Ectodermal cell (in vitro differentiated cells): Measurements from ENCODE around the gene UCP3.

Experiments used
- H3K27ac ChIP-seq: 2 replicates; pipeline ENCODE4 v1.7.0; 2013; ENCODE audit warnings: mild to moderate bottlenecking, low read depth, low read length; ENCODE audit not compliant: insufficient read depth, poor library complexity, severe bottlenecking
- H3K27me3 ChIP-seq: 2 replicates; pipeline ENCODE4 v1.7.0; 2013; ENCODE audit warnings: mild to moderate bottlenecking, low read length; ENCODE audit not compliant: insufficient read depth, control insufficient read depth, poor library complexity, severe bottlenecking
- H3K36me3 ChIP-seq: one replicate; pipeline ENCODE4 v1.7.0; 2013; ENCODE audit warnings: low read length; ENCODE audit not compliant: control insufficient read depth, insufficient read depth
- H3K4me1 ChIP-seq: one replicate; pipeline ENCODE4 v1.7.0; 2013; ENCODE audit warnings: low read length; ENCODE audit not compliant: control insufficient read depth, insufficient read depth
- H3K4me3 ChIP-seq: 2 replicates; pipeline ENCODE4 v1.7.0; 2013; ENCODE audit warnings: low read depth, low read length, control low read depth; ENCODE audit not compliant: insufficient read depth
- H3K9me3 ChIP-seq: 2 replicates; pipeline ENCODE4 v1.7.0; 2013; ENCODE audit warnings: mild to moderate bottlenecking, low read length, moderate library complexity; ENCODE audit not compliant: control insufficient read depth
- WGBS, 2 experiments: methylation state at CpG; one replicate each; pipeline ENCODE4 v1.1.7; 2013; ENCODE audit warnings: missing lambda C conversion rate in 2 of 2; 5-methylcytosine and 5-hydroxymethylcytosine counted together

The UCP3 gene

DNA sequence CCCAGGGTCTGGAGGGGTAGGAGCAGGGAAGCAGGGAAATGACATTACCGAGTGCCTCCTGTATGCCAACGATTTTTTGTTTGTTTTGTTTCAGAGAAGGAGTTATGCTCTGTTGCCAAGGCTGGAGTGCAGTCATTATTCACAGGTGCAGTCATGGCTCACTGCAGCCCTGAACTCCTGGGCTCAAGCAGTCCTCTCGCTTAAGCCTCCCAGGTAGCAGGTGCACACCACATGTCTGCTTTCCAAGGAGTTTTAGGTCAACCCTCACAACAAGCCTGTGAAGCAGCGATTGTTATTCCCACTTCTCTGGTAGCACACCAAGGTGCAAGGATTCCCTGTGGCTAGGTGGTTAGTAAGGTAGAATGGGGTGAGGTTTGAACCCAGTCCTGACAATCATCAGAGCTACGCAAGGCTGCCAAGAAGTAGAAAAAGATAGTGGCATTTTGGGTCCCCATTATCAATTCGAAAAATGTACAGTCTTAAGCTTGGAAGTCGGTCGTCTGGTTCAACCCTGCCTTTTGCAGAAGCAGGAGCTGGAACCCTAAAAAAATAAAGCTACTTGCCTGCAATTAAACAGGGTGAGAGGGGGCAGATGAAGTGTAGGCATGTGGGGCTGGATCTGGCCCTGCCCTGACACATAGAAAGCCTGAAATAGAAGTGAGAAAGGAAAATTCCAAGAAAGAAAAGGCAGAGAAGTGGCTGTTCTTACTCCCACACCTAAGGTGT lies 9.1 kb downstream of the UCP3 start:
- 93 to 95% methylated on average over 8 of the region's 8 CpGs for whole genome bisulfite sequencing, 2 experiments
- Histone ChIP-seq H3K4me3 (no peak overlapping the region), H3K9me3 (no peaks in the 10 kb centered on the region), H3K27ac (no peak overlapping the region), H3K4me1 (peaks cover 5% of the 10 kb centered on the region), H3K36me3 (no peaks in the 10 kb centered on the region), H3K27me3 (no peaks in the 10 kb centered on the region)

DNA sequence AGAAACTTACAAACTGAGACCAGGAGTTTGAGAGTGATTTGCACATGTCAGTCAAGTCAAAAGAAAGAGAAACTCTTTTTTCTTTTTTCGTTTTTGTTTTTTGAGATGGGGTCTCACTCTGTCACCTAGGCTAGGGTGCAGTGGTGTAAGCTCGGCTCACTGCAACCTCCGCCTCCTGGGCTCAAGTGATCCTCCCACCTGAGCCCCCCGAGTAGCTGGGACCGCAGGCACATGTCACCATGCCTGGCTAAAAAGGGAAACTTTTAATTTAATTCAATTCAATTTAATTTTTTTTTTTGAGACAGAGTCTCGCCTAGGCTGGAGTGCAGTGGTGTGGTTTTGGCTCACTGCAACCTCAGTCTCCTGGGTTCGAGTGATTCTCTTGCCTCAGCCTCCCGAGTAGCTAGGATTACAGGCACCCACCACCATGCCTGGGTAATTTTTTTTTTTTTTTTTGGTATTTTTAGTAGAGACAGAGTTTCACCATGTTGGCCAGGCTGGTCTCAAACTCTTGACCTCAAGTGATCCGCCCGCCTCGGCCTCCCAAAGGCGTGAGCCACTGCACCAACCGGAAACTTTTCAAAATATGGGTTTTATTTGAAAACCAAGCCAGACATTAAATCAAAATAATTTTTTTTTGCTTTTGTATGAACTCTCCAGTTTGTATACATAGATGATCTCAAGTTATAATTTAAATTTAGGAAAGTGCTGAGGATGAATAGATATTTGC lies 9.9 kb downstream of the UCP3 start:
- WGBS, 2 experiments = 89 to 91% methylated on average over 12 to 13 of the region's 13 CpGs
- no peaks in the 10 kb centered on the region for H3K9me3 ChIP-seq
- H3K4me3 ChIP-seq = no peak overlapping the region
- H3K27ac ChIP-seq = no peak overlapping the region
- peaks cover 5% of the 10 kb centered on the region for H3K4me1 ChIP-seq
- no peaks in the 10 kb centered on the region for H3K36me3 ChIP-seq
- H3K27me3 ChIP-seq = no peaks in the 10 kb centered on the region

DNA sequence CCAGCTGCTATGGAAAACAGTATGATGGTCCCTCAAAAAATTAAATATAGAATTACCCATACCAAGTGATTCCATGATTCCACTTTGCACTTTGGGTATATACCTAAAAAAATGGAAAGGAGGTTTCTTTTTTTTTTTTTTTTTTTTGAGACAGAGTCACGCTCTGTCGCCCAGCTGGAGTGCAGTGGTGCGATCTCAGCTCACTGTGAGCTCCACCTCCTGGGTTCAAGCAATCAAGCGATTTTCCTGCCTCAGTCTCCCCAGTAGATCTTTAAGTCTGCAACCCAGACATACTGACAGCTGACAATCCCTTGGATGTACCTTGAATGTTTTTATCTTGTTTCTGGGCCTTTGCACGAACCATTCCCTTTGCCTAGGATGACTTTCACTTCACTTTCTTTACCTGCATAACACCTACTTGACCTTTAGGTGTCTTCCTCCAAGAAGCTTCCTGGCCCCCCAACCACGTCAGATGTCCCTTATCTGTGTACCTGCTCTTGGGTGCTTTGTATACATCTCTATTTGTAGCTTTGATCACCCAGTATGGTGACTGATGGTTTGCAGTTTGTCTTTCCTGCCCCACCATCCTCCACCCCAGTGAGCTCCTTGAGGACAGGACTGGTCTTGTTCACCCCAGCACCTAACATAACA lies 11.6 kb downstream of the UCP3 start:
- WGBS, 2 experiments = 85 to 86% methylated on average over 6 of the region's 6 CpGs
- H3K36me3 ChIP-seq = no peaks in the 10 kb centered on the region
- H3K27me3 ChIP-seq = no peaks in the 10 kb centered on the region
- H3K27ac ChIP-seq = no peak overlapping the region
- no peak overlapping the region for H3K4me3 ChIP-seq
- no peaks in the 10 kb centered on the region for H3K9me3 ChIP-seq
- peaks cover 5% of the 10 kb centered on the region for H3K4me1 ChIP-seq

DNA sequence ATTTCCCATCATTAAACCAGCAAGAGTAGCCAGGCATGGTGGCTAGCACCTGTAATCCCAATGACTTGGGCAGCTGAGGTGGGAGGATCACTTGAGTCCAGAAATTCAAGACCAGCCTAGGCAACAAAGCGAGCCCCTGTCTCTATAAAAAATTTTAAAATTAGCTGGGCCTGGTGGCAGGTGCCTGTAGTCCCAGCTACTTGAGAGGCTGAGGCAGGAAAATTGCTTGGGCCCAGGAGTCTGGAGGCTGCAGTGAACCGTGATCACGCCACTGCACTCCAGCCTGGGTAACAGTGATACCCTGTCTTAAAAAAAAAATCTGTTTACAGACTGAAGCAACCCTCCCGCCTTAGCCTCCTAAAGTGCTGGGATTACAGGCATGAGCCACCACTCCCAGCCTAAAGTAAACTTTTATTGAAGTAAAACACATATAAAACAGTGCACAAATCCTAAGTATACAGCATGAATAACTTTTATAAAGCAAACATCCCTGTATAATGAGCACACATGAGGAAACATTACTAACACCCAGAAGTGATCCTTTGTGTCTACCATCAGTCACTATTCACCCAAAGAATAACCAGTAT lies 12.6 kb downstream of the UCP3 start:
- H3K4me1 ChIP-seq = peaks cover 5% of the 10 kb centered on the region
- H3K4me3 ChIP-seq = no peak overlapping the region
- no peaks in the 10 kb centered on the region for H3K9me3 ChIP-seq
- H3K36me3 ChIP-seq = no peaks in the 10 kb centered on the region
- no peak overlapping the region for H3K27ac ChIP-seq
- WGBS, 2 experiments = 84 to 88% methylated on average over 4 of the region's 4 CpGs
- H3K27me3 ChIP-seq = no peaks in the 10 kb centered on the region

DNA sequence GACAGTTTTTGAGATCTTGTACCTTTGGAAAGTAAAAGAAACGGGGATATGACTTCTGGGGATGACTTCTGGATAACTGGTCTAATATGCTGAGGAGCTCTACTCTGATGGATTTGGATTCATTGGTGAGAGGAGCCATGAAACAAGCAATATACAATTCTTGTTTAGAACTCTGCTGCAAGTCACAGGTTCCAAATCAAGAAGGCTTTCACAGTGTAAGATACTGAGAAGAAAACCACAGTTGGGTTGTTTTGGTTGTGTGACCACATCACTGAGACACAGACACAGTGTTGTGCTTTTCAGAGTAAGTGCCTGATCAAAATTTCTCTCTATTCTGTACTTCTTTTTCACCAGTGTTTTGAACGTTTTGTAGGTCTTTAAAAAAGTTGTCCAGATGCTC lies 13.2 kb downstream of the UCP3 start:
- H3K27ac ChIP-seq = no peak overlapping the region
- 81 to 82% methylated on average over 2 of the region's 2 CpGs for whole genome bisulfite sequencing, 2 experiments
- H3K36me3 ChIP-seq = no peaks in the 10 kb centered on the region
- H3K4me3 ChIP-seq = no peak overlapping the region
- no peaks in the 10 kb centered on the region for H3K9me3 ChIP-seq
- H3K4me1 ChIP-seq = peaks cover 3% of the 10 kb centered on the region
- H3K27me3 ChIP-seq = no peaks in the 10 kb centered on the region

DNA sequence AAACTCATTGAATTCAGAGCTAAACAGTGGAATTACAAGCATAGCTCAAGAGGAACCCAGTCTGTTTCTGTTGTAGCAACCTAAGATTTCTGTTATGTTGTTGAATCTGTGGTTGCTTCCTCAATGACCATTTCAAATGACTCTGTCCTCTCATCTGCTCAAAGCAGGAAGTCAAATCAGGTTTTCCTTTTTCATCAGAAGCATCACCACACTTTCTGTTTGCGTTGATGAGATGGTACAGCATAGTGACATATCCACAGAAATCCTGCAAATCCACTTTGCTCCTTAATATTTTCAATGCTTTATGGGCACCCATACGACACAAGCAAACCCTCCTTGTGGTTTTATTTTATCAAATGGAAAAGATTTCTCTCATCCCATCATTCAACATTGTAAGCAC lies 13.6 kb downstream of the UCP3 start:
- H3K9me3 ChIP-seq = no peaks in the 10 kb centered on the region
- H3K4me1 ChIP-seq = no peaks in the 10 kb centered on the region
- H3K27me3 ChIP-seq = no peaks in the 10 kb centered on the region
- no peak overlapping the region for H3K4me3 ChIP-seq
- H3K27ac ChIP-seq = no peak overlapping the region
- 83 to 87% methylated on average over 2 of the region's 2 CpGs for WGBS, 2 experiments
- no peaks in the 10 kb centered on the region for H3K36me3 ChIP-seq

DNA sequence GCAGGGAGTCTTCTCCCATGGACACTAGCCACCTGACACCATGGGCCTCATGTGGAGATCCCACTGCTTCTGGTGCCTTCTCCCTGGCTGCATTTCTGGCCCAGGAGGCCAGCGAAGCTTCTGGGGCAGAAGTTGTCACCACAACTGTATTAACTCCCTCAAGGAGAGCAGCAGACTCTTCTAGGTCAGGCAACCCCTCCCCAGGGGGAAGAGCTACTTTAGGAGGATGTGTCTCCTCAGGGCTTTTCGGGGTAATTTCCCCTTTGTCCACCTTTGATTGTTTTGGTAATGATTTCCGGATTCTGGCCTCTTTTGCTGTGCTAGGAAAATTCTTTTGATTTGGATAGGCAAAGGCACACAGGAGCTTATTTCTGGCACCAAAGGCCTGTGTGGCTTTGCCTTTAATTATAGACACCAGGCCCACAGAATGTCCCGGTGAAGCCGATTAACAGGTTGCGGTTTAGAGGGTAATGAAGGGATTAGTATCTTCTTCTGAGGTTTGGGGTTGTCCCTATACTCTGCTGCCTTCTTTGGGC lies 17.3 kb downstream of the UCP3 start:
- no peaks in the 10 kb centered on the region for H3K27me3 ChIP-seq
- no peaks in the 10 kb centered on the region for H3K36me3 ChIP-seq
- WGBS, 2 experiments = 89 to 94% methylated on average over 6 of the region's 6 CpGs
- no peak overlapping the region for H3K27ac ChIP-seq
- no peaks in the 10 kb centered on the region for H3K4me1 ChIP-seq
- H3K9me3 ChIP-seq = no peaks in the 10 kb centered on the region
- no peak overlapping the region for H3K4me3 ChIP-seq

DNA sequence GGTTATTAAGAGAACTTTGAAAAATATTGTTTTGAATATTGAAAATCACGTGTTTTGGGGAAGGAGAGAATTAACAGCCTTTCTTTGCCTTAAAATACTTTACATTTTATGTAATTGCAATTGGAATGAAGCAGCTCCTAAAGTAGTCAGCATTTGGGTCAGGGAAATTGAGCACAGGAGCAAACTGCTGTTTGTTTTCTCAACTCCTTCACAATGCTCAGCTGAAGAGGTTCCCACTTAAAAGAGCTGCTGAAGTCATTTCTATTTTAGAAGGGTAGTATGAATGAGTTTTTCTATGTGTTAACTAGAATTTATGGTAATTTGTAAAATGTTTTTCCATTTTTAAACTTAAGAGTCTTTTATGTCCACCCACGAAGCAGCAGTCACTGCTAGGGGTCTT lies 18.2 kb downstream of the UCP3 start:
- WGBS, 2 experiments = 88 to 93% methylated on average over 1 to 2 of the region's 2 CpGs
- Histone ChIP-seq H3K27ac (no peak overlapping the region), H3K27me3 (no peaks in the 10 kb centered on the region), H3K4me1 (no peaks in the 10 kb centered on the region), H3K9me3 (no peaks in the 10 kb centered on the region), H3K36me3 (no peaks in the 10 kb centered on the region), H3K4me3 (no peak overlapping the region)

DNA sequence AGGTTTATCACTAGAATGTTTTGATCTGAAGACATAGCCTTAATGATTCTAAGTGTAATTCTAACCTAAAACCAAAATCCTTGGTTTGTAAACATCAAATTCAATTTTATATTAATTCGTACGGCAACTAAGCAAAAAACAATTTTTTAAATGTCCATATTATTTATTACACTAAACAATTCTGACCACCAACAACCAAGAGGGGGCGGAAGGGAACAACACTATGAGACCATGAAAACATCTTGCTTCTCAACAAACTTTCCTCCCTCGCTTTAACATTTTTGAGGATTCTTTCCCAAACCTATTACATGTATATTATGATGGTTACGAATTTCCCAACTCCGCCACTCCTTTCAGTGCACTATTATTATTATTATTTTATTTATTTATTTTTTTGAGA lies 19.7 kb downstream of the UCP3 start:
- Histone ChIP-seq H3K4me3 (no peak overlapping the region), H3K27me3 (no peaks in the 10 kb centered on the region), H3K36me3 (no peaks in the 10 kb centered on the region), H3K9me3 (no peaks in the 10 kb centered on the region), H3K27ac (no peak overlapping the region), H3K4me1 (peaks cover under 1% of the 10 kb centered on the region)
- 90 to 94% methylated on average over 4 of the region's 6 CpGs for WGBS, 2 experiments

DNA sequence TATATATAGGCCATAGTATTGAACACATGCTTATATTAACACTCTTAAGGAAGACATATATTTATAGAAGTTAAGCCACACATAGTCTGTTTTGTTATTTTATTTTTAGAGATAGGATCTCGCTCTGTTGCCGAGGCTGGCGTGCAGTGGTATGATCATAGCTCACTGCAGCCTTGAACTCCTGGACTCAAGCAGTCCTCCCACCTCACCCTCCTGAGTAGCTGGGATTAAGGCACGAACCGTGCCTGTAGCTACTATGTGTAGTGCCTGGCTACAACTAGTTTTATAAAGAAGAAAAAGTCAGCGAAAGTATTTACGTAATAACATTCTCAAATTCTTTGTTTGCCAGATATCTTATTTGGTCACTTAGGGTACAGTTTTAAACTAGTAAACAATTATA lies 20.7 kb downstream of the UCP3 start:
- no peaks in the 10 kb centered on the region for H3K27me3 ChIP-seq
- WGBS, 2 experiments = 88 to 93% methylated on average over 6 to 7 of the region's 7 CpGs
- no peak overlapping the region for H3K4me3 ChIP-seq
- peaks cover 10% of the 10 kb centered on the region for H3K4me1 ChIP-seq
- H3K27ac ChIP-seq = no peak overlapping the region
- H3K36me3 ChIP-seq = no peaks in the 10 kb centered on the region
- H3K9me3 ChIP-seq = no peaks in the 10 kb centered on the region
